H1 (cell line): ENCODE measurements around the gene ABCG5. TPM values are rescaled to one million over a fixed set of nuclear protein-coding genes. Genes with fewer than 3 reads are reported as not detected.

Source experiments
- GABPA ChIP-seq: IDR thresholded peaks from 2 replicates; pipeline ENCODE4 v1.6.1; 2011; ENCODE audit warnings: mild to moderate bottlenecking, low read length, moderate library complexity, borderline replicate concordance; ENCODE audit not compliant: insufficient read depth
- polyA plus RNA-seq, 7 experiments: library from polyadenylated mRNA; depleted of rRNA in 3 of 7; stranded (reverse) in 5 of 7; unstranded in 2 of 7; fragments of >200 nt in 5 of 7; fragments of 200-250 nt in 2 of 7; gene quantifications; 1 replicate in 5 of 7; 2 replicates in 1 of 7; 4 replicates in 1 of 7; pipeline versions ENCODE4 v1.2.1 to v1.2.3, GENCODE V29; 2011 to 2013; ENCODE audit warnings: missing spikeins in 2 of 7, mixed read lengths in 2 of 7
- total RNA-seq: library from RNA; stranded (reverse); fragmentation: NEBNext Ultra II Directional; extraction: Animal tissue kit (Norgen Biotek cat#: 25700); gene quantifications from 2 replicates; pipeline ENCODE4 v1.2.1, GENCODE V29; 2021
- TF ChIP-seq, protein P1 (sequence below): IDR thresholded peaks from 2 replicates; pipeline ENCODE4 v1.6.1; 2011; ENCODE audit warnings: low read depth, mild to moderate bottlenecking, low read length; ENCODE audit not compliant: insufficient read depth

ABCG5 gene
- total and polyA plus RNA-seq, 2 of the 8 experiments (the other 6 are each of a cell fraction or from before 2014, with no cell fraction given), result not detected

DNA sequence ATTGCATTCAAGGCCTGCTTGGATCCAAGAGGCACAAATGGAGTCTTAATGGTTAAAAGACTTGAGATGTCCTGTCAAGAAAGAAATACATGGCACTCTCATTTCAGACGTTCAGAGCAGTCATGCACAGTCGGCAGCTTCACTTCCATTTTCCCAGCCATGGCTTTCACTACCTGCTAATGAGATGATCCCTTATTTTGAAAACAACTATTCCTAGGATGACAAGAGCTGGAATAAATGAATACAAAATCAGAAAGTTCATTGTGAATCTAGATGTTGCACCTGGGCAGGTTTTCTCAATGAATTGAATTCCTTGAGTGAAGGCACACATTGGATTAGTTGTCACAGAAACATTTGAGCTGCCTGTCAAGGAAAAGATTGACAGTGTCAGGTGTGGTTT lies 25.7 kb downstream of the ABCG5 start (continued):
- TF ChIP-seq, protein P1, sequence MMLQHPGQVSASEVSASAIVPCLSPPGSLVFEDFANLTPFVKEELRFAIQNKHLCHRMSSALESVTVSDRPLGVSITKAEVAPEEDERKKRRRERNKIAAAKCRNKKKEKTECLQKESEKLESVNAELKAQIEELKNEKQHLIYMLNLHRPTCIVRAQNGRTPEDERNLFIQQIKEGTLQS, result no peak
- TF ChIP-seq GABPA, result no peak
